ENCODE results near the gene ERMARD.

Gene ERMARD

DNA sequence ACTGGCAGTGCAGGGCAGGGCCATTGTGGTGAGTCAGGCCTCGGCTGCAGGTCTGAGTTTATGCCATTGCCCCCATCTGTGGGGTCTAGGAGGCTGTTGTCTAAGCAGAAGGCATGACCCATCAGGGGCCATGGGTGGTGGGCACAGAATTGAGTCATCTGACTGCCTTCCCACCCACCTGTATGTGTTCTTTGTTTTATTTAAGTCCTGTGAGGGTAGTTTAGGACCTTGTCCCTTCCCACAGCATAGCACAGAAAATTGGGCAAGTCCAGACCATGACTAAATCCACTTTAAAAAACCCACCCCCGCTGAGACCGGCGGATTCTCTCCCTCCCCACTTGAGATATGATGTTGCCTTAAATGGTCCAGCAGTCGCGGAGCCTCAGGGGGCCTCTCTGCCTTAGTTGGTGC is 40.3 kb downstream of the ERMARD start:
- Histone ChIP-seq H3K27me3 (ENCODE audit: insufficient read depth, low read length) (no peaks in the 10 kb centered on the region), H4K91ac (ENCODE audit: low read depth, low read length) (no peak overlapping the region), H3K4me3 (ENCODE audit: low read depth, low read length) (no peak overlapping the region), H3K23ac (ENCODE audit: low read length) (no peak overlapping the region), H2BK12ac (ENCODE audit: low read length) (no peak overlapping the region), H3K79me2 (ENCODE audit: control insufficient read depth, insufficient read depth, low read length, poor library complexity) (no peaks in the 10 kb centered on the region), H3K9ac (ENCODE audit: low read length) (no peak overlapping the region), H3K14ac (ENCODE audit: low read length) (no peak overlapping the region), H2AK5ac (ENCODE audit: low read length) (no peak overlapping the region), H2BK5ac (ENCODE audit: low read depth, low read length, poor library complexity) (no peak overlapping the region), H3K79me1 (ENCODE audit: low read length) (no peaks in the 10 kb centered on the region), H3K18ac (ENCODE audit: low read length) (no peak overlapping the region), H3K27ac (ENCODE audit: low read depth, low read length) (no peak overlapping the region), H3K36me3 (ENCODE audit: control insufficient read depth in 1 of 2, insufficient read depth in 2 of 2, low read length in 2 of 2) (no peaks in the 10 kb centered on the region), H3K4ac (ENCODE audit: low read depth, low read length) (no peak overlapping the region), H3K4me2 (ENCODE audit: low read length) (no peak overlapping the region), H3K4me1 (ENCODE audit: control insufficient read depth in 1 of 2, insufficient read depth in 2 of 2, low read length in 2 of 2) (peaks cover 2 to 5% of the 10 kb centered on the region in 2 experiments), H2AFZ (ENCODE audit: insufficient read depth, low read length, poor library complexity) (no peak overlapping the region), H3K9me3 (ENCODE audit: insufficient read depth, low read depth, low read length) (no peaks in the 10 kb centered on the region), H4K12ac (ENCODE audit: low read depth, low read length) (no peak overlapping the region), H4K8ac (ENCODE audit: low read depth, low read length) (no peak overlapping the region), H2BK120ac (ENCODE audit: insufficient read depth, low read length, poor library complexity) (no peak overlapping the region)
- no peak for DNase-seq
- no CpG with 5 or more reads among the region's 6 CpGs for WGBS (ENCODE audit: extremely low coverage, insufficient coverage, insufficient read length)

DNA sequence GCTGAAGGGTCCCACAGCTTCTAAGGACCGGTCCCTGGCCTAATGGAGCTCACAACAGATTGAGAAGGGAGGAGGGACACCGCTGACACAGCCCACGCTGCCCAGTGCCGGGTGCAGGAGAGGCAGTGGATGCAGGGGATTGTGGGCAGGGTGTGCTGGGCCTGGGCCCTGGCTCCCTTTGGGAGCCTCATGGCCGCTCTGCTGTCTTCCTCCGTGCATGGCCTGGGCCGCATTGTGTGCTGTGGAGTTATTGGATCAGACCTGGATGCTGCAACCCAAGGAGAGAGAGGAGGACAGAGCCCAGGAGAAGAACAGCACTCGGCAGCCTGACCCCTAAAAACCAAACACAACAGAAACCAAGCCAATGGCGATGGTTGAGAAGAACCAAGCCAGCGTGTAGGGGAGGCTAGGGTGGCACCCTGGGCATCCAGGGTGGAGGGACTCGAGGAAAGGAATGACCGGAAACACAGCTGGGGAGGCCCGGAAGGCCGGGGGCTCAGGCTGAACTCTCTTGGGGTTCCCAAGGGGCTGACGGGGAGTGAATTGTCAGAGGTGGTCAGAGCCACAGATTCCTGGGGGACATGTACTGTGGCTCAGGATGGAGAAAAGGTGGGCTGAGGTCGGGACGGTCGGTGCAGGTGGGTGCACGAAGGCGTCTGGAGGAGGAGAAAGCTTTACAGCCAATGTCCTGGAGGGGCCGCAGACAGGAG is 41.0 kb downstream of the ERMARD start:
- Histone ChIP-seq H3K27ac (ENCODE audit: low read depth, low read length) (no peak overlapping the region), H3K4me2 (ENCODE audit: low read length) (no peak overlapping the region), H3K4ac (ENCODE audit: low read depth, low read length) (no peak overlapping the region), H3K4me1 (ENCODE audit: control insufficient read depth in 1 of 2, insufficient read depth in 2 of 2, low read length in 2 of 2) (peaks cover 2 to 5% of the 10 kb centered on the region in 2 experiments), H3K36me3 (ENCODE audit: control insufficient read depth in 1 of 2, insufficient read depth in 2 of 2, low read length in 2 of 2) (no peaks in the 10 kb centered on the region), H2BK120ac (ENCODE audit: insufficient read depth, low read length, poor library complexity) (no peak overlapping the region), H3K18ac (ENCODE audit: low read length) (no peak overlapping the region), H3K79me1 (ENCODE audit: low read length) (no peaks in the 10 kb centered on the region), H3K9me3 (ENCODE audit: insufficient read depth, low read depth, low read length) (no peaks in the 10 kb centered on the region), H4K91ac (ENCODE audit: low read depth, low read length) (no peak overlapping the region), H3K9ac (ENCODE audit: low read length) (no peak overlapping the region), H3K27me3 (ENCODE audit: insufficient read depth, low read length) (no peaks in the 10 kb centered on the region), H3K79me2 (ENCODE audit: control insufficient read depth, insufficient read depth, low read length, poor library complexity) (no peaks in the 10 kb centered on the region), H2BK12ac (ENCODE audit: low read length) (no peak overlapping the region), H4K12ac (ENCODE audit: low read depth, low read length) (no peak overlapping the region), H2BK5ac (ENCODE audit: low read depth, low read length, poor library complexity) (no peak overlapping the region), H3K4me3 (ENCODE audit: low read depth, low read length) (no peak overlapping the region), H3K23ac (ENCODE audit: low read length) (no peak overlapping the region), H2AK5ac (ENCODE audit: low read length) (no peak overlapping the region), H2AFZ (ENCODE audit: insufficient read depth, low read length, poor library complexity) (no peak overlapping the region), H3K14ac (ENCODE audit: low read length) (no peak overlapping the region), H4K8ac (ENCODE audit: low read depth, low read length) (no peak overlapping the region)
- no CpG with 5 or more reads among the region's 21 CpGs for WGBS (ENCODE audit: extremely low coverage, insufficient coverage, insufficient read length)
- no peak for DNase-seq

DNA sequence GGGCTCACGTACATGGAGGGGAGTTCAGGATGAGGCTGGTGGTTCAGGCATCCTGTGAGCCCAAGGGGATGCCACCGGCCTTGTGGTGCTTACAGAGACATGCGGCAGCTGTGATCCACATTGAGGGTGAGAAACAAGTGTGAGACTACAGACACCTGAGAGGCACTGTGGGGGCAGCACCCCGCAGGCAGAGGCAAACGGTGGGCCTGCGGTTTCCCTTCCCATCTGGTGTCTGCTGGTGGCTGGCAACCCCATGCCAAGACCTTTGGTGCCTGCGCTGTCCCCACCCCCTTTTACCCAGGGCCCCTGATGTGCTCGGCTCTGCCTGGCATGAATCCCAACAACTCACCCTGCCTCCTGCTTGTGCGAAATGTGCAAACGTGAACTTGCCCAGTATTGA is 42.0 kb downstream of the ERMARD start:
- Histone ChIP-seq H3K4me2 (ENCODE audit: low read length) (no peak overlapping the region), H3K4ac (ENCODE audit: low read depth, low read length) (no peak overlapping the region), H2AFZ (ENCODE audit: insufficient read depth, low read length, poor library complexity) (no peak overlapping the region), H4K12ac (ENCODE audit: low read depth, low read length) (no peak overlapping the region), H2BK120ac (ENCODE audit: insufficient read depth, low read length, poor library complexity) (no peak overlapping the region), H3K14ac (ENCODE audit: low read length) (no peak overlapping the region), H4K8ac (ENCODE audit: low read depth, low read length) (no peak overlapping the region), H3K79me2 (ENCODE audit: control insufficient read depth, insufficient read depth, low read length, poor library complexity) (no peaks in the 10 kb centered on the region), H4K91ac (ENCODE audit: low read depth, low read length) (no peak overlapping the region), H3K4me1 (ENCODE audit: control insufficient read depth in 1 of 2, insufficient read depth in 2 of 2, low read length in 2 of 2) (peaks cover 2 to 5% of the 10 kb centered on the region in 2 experiments), H3K79me1 (ENCODE audit: low read length) (no peaks in the 10 kb centered on the region), H3K36me3 (ENCODE audit: control insufficient read depth in 1 of 2, insufficient read depth in 2 of 2, low read length in 2 of 2) (no peaks in the 10 kb centered on the region), H3K23ac (ENCODE audit: low read length) (no peak overlapping the region), H2BK5ac (ENCODE audit: low read depth, low read length, poor library complexity) (no peak overlapping the region), H2BK12ac (ENCODE audit: low read length) (no peak overlapping the region), H3K9me3 (ENCODE audit: insufficient read depth, low read depth, low read length) (no peaks in the 10 kb centered on the region), H3K27ac (ENCODE audit: low read depth, low read length) (no peak overlapping the region), H2AK5ac (ENCODE audit: low read length) (no peak overlapping the region), H3K9ac (ENCODE audit: low read length) (no peak overlapping the region), H3K4me3 (ENCODE audit: low read depth, low read length) (no peak overlapping the region), H3K27me3 (ENCODE audit: insufficient read depth, low read length) (no peaks in the 10 kb centered on the region), H3K18ac (ENCODE audit: low read length) (no peak overlapping the region)
- no peak for DNase-seq
- no CpG with 5 or more reads among the region's 10 CpGs for WGBS (ENCODE audit: extremely low coverage, insufficient coverage, insufficient read length)

DNA sequence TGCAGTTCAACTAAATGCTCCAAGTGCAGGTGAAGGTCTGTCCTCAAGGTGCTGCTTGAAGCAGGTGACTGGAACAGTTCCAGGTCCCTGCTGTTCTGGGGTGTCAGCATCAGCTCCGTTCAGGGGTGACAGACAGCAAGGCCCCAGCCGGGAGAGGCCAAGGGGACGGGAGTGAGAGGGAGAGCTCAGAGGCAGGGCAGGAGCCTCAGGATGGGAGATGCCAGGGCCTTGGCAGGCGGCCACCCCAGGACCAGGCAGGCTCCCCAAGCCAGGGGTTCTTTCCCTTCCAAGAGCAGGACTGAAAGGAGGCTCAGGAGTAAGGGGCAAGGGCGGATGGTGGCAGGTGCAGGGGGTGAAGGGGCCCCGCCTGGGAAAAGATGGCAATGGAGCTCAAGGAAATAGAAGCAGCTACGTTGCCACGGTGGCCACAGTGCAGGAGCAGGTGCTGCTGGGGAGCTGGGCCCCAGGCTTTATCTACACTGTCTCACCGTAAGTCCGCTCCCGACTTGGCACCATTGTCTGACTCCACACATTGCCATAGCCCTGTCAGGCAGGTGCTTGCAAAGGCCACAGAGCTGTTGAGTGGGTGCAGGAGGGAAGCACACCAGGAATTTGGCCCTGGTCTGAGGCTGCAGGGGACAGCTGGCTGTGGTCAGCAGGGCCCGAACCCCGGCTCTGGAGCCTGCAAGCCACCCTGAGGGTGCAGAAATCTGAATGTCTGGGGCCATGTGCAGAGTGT is 43.1 kb downstream of the ERMARD start:
- no peak overlapping the region for H3K18ac ChIP-seq (ENCODE audit: low read length)
- H4K12ac ChIP-seq (ENCODE audit: low read depth, low read length) = no peak overlapping the region

More for the DNA sequence above, 43.1 kb downstream of the ERMARD start:
- Histone ChIP-seq H4K91ac (ENCODE audit: low read depth, low read length) (no peak overlapping the region), H3K36me3 (ENCODE audit: control insufficient read depth in 1 of 2, insufficient read depth in 2 of 2, low read length in 2 of 2) (no peaks in the 10 kb centered on the region), H4K8ac (ENCODE audit: low read depth, low read length) (no peak overlapping the region), H3K9me3 (ENCODE audit: insufficient read depth, low read depth, low read length) (no peaks in the 10 kb centered on the region), H3K4me2 (ENCODE audit: low read length) (no peak overlapping the region), H2AFZ (ENCODE audit: insufficient read depth, low read length, poor library complexity) (no peak overlapping the region), H3K79me2 (ENCODE audit: control insufficient read depth, insufficient read depth, low read length, poor library complexity) (no peaks in the 10 kb centered on the region), H2AK5ac (ENCODE audit: low read length) (no peak overlapping the region), H3K27me3 (ENCODE audit: insufficient read depth, low read length) (no peaks in the 10 kb centered on the region), H3K9ac (ENCODE audit: low read length) (no peak overlapping the region), H2BK12ac (ENCODE audit: low read length) (no peak overlapping the region), H3K4me1 (ENCODE audit: control insufficient read depth in 1 of 2, insufficient read depth in 2 of 2, low read length in 2 of 2) (peaks cover 2 to 5% of the 10 kb centered on the region in 2 experiments), H3K4ac (ENCODE audit: low read depth, low read length) (no peak overlapping the region), H2BK5ac (ENCODE audit: low read depth, low read length, poor library complexity) (no peak overlapping the region), H3K14ac (ENCODE audit: low read length) (no peak overlapping the region), H3K4me3 (ENCODE audit: low read depth, low read length) (no peak overlapping the region), H3K27ac (ENCODE audit: low read depth, low read length) (no peak overlapping the region), H3K79me1 (ENCODE audit: low read length) (no peaks in the 10 kb centered on the region), H2BK120ac (ENCODE audit: insufficient read depth, low read length, poor library complexity) (no peak overlapping the region), H3K23ac (ENCODE audit: low read length) (no peak overlapping the region)
- no CpG with 5 or more reads among the region's 13 CpGs for WGBS (ENCODE audit: extremely low coverage, insufficient coverage, insufficient read length)
- no peak for DNase-seq
